ENCODE results near the gene CAPRIN2.

GRCh38 chr12:30788754-30789153, 34.0 kb upstream of the CAPRIN2 start:
- TF ChIP-seq REST (IDR thresholded peaks at IDR 0.05; ENCODE audit: unreplicated experiment), result no peak
- TF ChIP-seq POLR2AphosphoS5 (IDR thresholded peaks at IDR 0.05; ENCODE audit: low read depth), result no peak
- no peak for TF ChIP-seq CTCF (conservative IDR thresholded peaks at IDR 0.05; ENCODE audit: low read depth in 2 of 2)
- no peak for TF ChIP-seq JUNB (IDR thresholded peaks at IDR 0.05; ENCODE audit: unreplicated experiment)
- TF ChIP-seq EZH2 (IDR thresholded peaks at IDR 0.05; ENCODE audit: low read depth, unreplicated experiment), result no peak
- TF ChIP-seq CREB1 (CRISPR knock-in tag; IDR thresholded peaks at IDR 0.05; ENCODE audit: low read depth), result no peak
